Mesenchymal stem cell (in vitro differentiated cells and primary cell): ENCODE measurements around the gene C10orf143.

Source experiments
- DNase-seq: peaks from one replicate; pipeline ENCODE4 v3.0.0-alpha.2; 2013
- H2AFZ ChIP-seq: one replicate; pipeline ENCODE4 v1.6.1; 2013; ENCODE audit warnings: low read depth, mild to moderate bottlenecking, control low read depth, inconsistent platforms, low read length, moderate library complexity
- H2AK5ac ChIP-seq: 2 replicates; pipeline ENCODE4 v1.6.1; 2013; ENCODE audit warnings: low read length, moderate library complexity, mild to moderate bottlenecking, inconsistent platforms; ENCODE audit not compliant: severe bottlenecking
- H2BK120ac ChIP-seq: one replicate; pipeline ENCODE4 v1.6.1; 2013; ENCODE audit warnings: low read depth, mild to moderate bottlenecking, inconsistent platforms, low read length, moderate library complexity
- H2BK12ac ChIP-seq, 2 experiments: one replicate each; pipeline ENCODE4 v1.6.1; 2013; ENCODE audit warnings: inconsistent platforms in 2 of 2, low read length in 2 of 2, mild to moderate bottlenecking in 2 of 2, moderate library complexity in 2 of 2, control low read depth in 1 of 2
- H2BK15ac ChIP-seq: one replicate; pipeline ENCODE4 v1.6.1; 2013; ENCODE audit warnings: mild to moderate bottlenecking, low read depth, inconsistent platforms; ENCODE audit not compliant: poor library complexity, severe bottlenecking
- H2BK5ac ChIP-seq: 2 replicates; pipeline ENCODE4 v1.6.1; 2013; ENCODE audit warnings: low read depth, mild to moderate bottlenecking, low read length, control low read depth, inconsistent platforms; ENCODE audit not compliant: poor library complexity, severe bottlenecking
- H3K14ac ChIP-seq, 2 experiments: one replicate each; pipeline ENCODE4 v1.6.1; 2013; ENCODE audit warnings: inconsistent platforms in 2 of 2, low read length in 2 of 2, control low read depth in 1 of 2, mild to moderate bottlenecking in 1 of 2, moderate library complexity in 1 of 2
- H3K18ac ChIP-seq, 2 experiments: one replicate each; pipeline ENCODE4 v1.6.1; 2013; ENCODE audit warnings: inconsistent platforms in 2 of 2, low read length in 2 of 2, control low read depth in 1 of 2, low read depth in 1 of 2, mild to moderate bottlenecking in 1 of 2
- H3K23ac ChIP-seq, 2 experiments: one replicate each; pipeline ENCODE4 v1.6.1; 2013; ENCODE audit warnings: inconsistent platforms in 2 of 2, low read length in 2 of 2, mild to moderate bottlenecking in 2 of 2, moderate library complexity in 2 of 2, control low read depth in 1 of 2
- H3K27ac ChIP-seq: 2 replicates; pipeline ENCODE4 v1.5.1; 2013; ENCODE audit warnings: mild to moderate bottlenecking, moderate library complexity, low read length, control low read depth, inconsistent platforms; ENCODE audit not compliant: poor library complexity, severe bottlenecking
- H3K27me3 ChIP-seq, 2 experiments: 2 replicates each; pipeline versions ENCODE4 v1.6.1 to v1.7.0; 2013; ENCODE audit warnings: low read length in 2 of 2, mild to moderate bottlenecking in 2 of 2, moderate library complexity in 2 of 2, control low read depth in 1 of 2, inconsistent platforms in 1 of 2; ENCODE audit not compliant: control insufficient read depth in 1 of 2, insufficient read depth in 1 of 2
- H3K36me3 ChIP-seq, 2 experiments: 2 replicates each; pipeline versions ENCODE4 v1.6.1 to v1.7.0; 2013; ENCODE audit warnings: low read length in 2 of 2, control low read depth in 1 of 2, inconsistent platforms in 1 of 2, low read depth in 1 of 2, mild to moderate bottlenecking in 1 of 2; ENCODE audit not compliant: insufficient read depth in 2 of 2, control insufficient read depth in 1 of 2
- H3K4ac ChIP-seq, 2 experiments: one replicate each; pipeline ENCODE4 v1.6.1; 2013; ENCODE audit warnings: inconsistent platforms in 2 of 2, low read length in 2 of 2, mild to moderate bottlenecking in 2 of 2, moderate library complexity in 2 of 2, control low read depth in 1 of 2, low read depth in 1 of 2
- H3K4me1 ChIP-seq: 2 replicates; pipeline ENCODE4 v1.6.1; 2013; ENCODE audit warnings: low read depth, low read length, control low read depth; ENCODE audit not compliant: control insufficient read depth, insufficient read depth
- H3K4me2 ChIP-seq: 2 replicates; pipeline ENCODE4 v1.6.1; 2013; ENCODE audit warnings: low read length, mild to moderate bottlenecking, inconsistent platforms; ENCODE audit not compliant: poor library complexity, severe bottlenecking
- H3K4me3 ChIP-seq, 2 experiments: 2 replicates each; pipeline versions ENCODE4 v1.5.1 to v1.7.0; 2013; ENCODE audit warnings: low read length in 2 of 2, mild to moderate bottlenecking in 2 of 2, control low read depth in 1 of 2, low read depth in 1 of 2; ENCODE audit not compliant: insufficient read depth in 1 of 2
- H3K79me1 ChIP-seq: replicated peaks from 2 replicates; pipeline ENCODE4 v1.6.1; 2013; ENCODE audit warnings: mild to moderate bottlenecking, control low read depth, low read length, inconsistent platforms; ENCODE audit not compliant: poor library complexity, severe bottlenecking
- H3K9ac ChIP-seq: 2 replicates; pipeline ENCODE4 v1.7.0; 2013; ENCODE audit warnings: mild to moderate bottlenecking, low read length, moderate library complexity
- H3K9me3 ChIP-seq: 2 replicates; pipeline ENCODE4 v1.7.0; 2013; ENCODE audit warnings: mild to moderate bottlenecking, low read length; ENCODE audit not compliant: control insufficient read depth
- H4K8ac ChIP-seq: one replicate; pipeline ENCODE4 v1.6.1; 2013; ENCODE audit warnings: inconsistent platforms, mild to moderate bottlenecking, low read length, moderate library complexity
- H4K91ac ChIP-seq: one replicate; pipeline ENCODE4 v1.6.1; 2013; ENCODE audit warnings: mild to moderate bottlenecking, low read length, inconsistent platforms
- WGBS: methylation state at CpG from one replicate; pipeline ENCODE4 v1.1.7; 2013; ENCODE audit warnings: mixed read lengths; 5-methylcytosine and 5-hydroxymethylcytosine counted together

C10orf143 gene

GRCh38 chr10:130137659-130138478, 27.2 kb upstream of the C10orf143 start:
- no peak overlapping the region for H3K27ac ChIP-seq
- H3K14ac ChIP-seq: no peak overlapping the region
- no peak overlapping the region for H3K18ac ChIP-seq
- H3K36me3 ChIP-seq: peaks cover 3 to 23% of the 10 kb centered on the region in 2 experiments
- 91% methylated on average over 28 of the region's 28 CpGs for WGBS
- no peak for DNase-seq
- no peak overlapping the region for H3K4ac ChIP-seq
- H4K8ac ChIP-seq: no peak overlapping the region
- peak overlapping the region; percentile 87 for H3K4me2 ChIP-seq
- no peak overlapping the region for H2BK5ac ChIP-seq
- H2AK5ac ChIP-seq: no peak overlapping the region
- H3K27me3 ChIP-seq: no peaks in the 10 kb centered on the region
- no peak overlapping the region for H2BK15ac ChIP-seq
- H3K4me3 ChIP-seq: peak overlapping the region in 1 of 2 experiments; percentile 88
- peaks cover 25% of the 10 kb centered on the region for H3K4me1 ChIP-seq
- H3K79me1 ChIP-seq: peaks cover 12% of the 10 kb centered on the region
- H3K23ac ChIP-seq: no peak overlapping the region
- H3K9me3 ChIP-seq: no peaks in the 10 kb centered on the region
- no peak overlapping the region for H4K91ac ChIP-seq
- no peak overlapping the region for H2AFZ ChIP-seq
- H2BK120ac ChIP-seq: no peak overlapping the region
- peak overlapping the region; percentile 90 for H3K9ac ChIP-seq
- no peak overlapping the region for H2BK12ac ChIP-seq

- no peak overlapping the region for H2BK5ac ChIP-seq
- peaks cover 0 to 15% of the 10 kb centered on the region in 2 experiments for H3K36me3 ChIP-seq
- peak overlapping the region; percentile 87 for H3K4me2 ChIP-seq
- H4K91ac ChIP-seq: no peak overlapping the region
- peak; percentile 80 for DNase-seq
- H3K4ac ChIP-seq: peak overlapping the region; percentile 33 to 40
- H3K27ac ChIP-seq: peak overlapping the region; percentile 27
- H2BK120ac ChIP-seq: no peak overlapping the region
- peak overlapping the region; percentile 90 for H3K9ac ChIP-seq
- peak overlapping the region in 1 of 2 experiments; percentile 25 for H2BK12ac ChIP-seq
- peaks cover 10% of the 10 kb centered on the region for H3K79me1 ChIP-seq
- no peak overlapping the region for H3K23ac ChIP-seq
- peaks cover 25% of the 10 kb centered on the region for H3K4me1 ChIP-seq
- WGBS: 2% methylated on average over 10 of the region's 10 CpGs
- H3K4me3 ChIP-seq: peak overlapping the region; percentile 88 to 99
- no peaks in the 10 kb centered on the region for H3K9me3 ChIP-seq
- peak overlapping the region; percentile 93 for H4K8ac ChIP-seq
- peak overlapping the region; percentile 23 for H2AFZ ChIP-seq
- no peak overlapping the region for H2BK15ac ChIP-seq
- H3K14ac ChIP-seq: peak overlapping the region in 1 of 2 experiments; percentile 53
- no peaks in the 10 kb centered on the region for H3K27me3 ChIP-seq
- H3K18ac ChIP-seq: peak overlapping the region in 1 of 2 experiments; percentile 38
- H2AK5ac ChIP-seq: no peak overlapping the region
These were observed 26.4 kb upstream of the C10orf143 start for GRCh38 chr10:130137090-130137448.

- Histone ChIP-seq H2BK120ac (peak within 1 kb of the TSS; percentile 98), H3K14ac (peak within 1 kb of the TSS in 1 of 2 experiments; percentile 94), H2AFZ (peak within 1 kb of the TSS; percentile 97), H3K27me3 (no peaks in the 10 kb centered on the region), H3K23ac (peak within 1 kb of the TSS; percentile 44 to 83), H3K9me3 (no peaks in the 10 kb centered on the region), H4K91ac (peak within 1 kb of the TSS; percentile 93), H3K27ac (peak within 1 kb of the TSS; percentile 43), H4K8ac (peak within 1 kb of the TSS; percentile 99), H3K9ac (peak within 1 kb of the TSS; percentile 90), H3K4me2 (peak within 1 kb of the TSS; percentile 96), H3K4ac (peak within 1 kb of the TSS; percentile 84 to 97), H2BK12ac (peak within 1 kb of the TSS; percentile 25 to 66), H2AK5ac (peak within 1 kb of the TSS; percentile 46), H3K4me1 (peaks cover 20% of the 10 kb centered on the region), H3K36me3 (peaks cover 0 to 10% of the 10 kb centered on the region in 2 experiments), H3K18ac (peak within 1 kb of the TSS; percentile 87 to 90), H2BK15ac (peak within 1 kb of the TSS; percentile 87), H3K79me1 (peaks cover 10% of the 10 kb centered on the region), H3K4me3 (peak within 1 kb of the TSS; percentile 88 to 99), H2BK5ac (peak within 1 kb of the TSS; percentile 81)
- peak; percentile 87 for DNase-seq
- under 1% methylated on average over 73 of the region's 96 CpGs for WGBS
These were observed 25.8 kb upstream of the C10orf143 start, which contains the start of gene GLRX3 for GRCh38 chr10:130136226-130137089. TSS of gene GLRX3 (plus strand) at chr10:130136391. CDS start at chr10:130136421, 30 bp downstream.
